ENCODE results near the gene PRR16.

PRR16 gene

GRCh38 chr5:120531215-120531614 lies 67.1 kb downstream of the PRR16 start:
- no peaks in the 10 kb centered on the region for H3F3A ChIP-seq (ENCODE audit: insufficient read depth, low read length)

GRCh38 chr5:120532835-120533234 lies 68.7 kb downstream of the PRR16 start:
- H3K27me3 ChIP-seq (replicated peaks; ENCODE audit: insufficient read depth, low read length) = no peaks in the 10 kb centered on the region
- no peak overlapping the region for H3K4me2 ChIP-seq (ENCODE audit: low read depth, low read length)
- DNase-seq = no peak
- no peaks in the 10 kb centered on the region for H3K4me1 ChIP-seq (ENCODE audit: low read length)
- H3F3A ChIP-seq (ENCODE audit: insufficient read depth, low read length) = no peaks in the 10 kb centered on the region
- H3K9me3 ChIP-seq (replicated peaks; ENCODE audit: insufficient read depth, low read length) = no peaks in the 10 kb centered on the region
- H3K9ac ChIP-seq (ENCODE audit: low read length) = no peak overlapping the region
- H4K20me1 ChIP-seq (ENCODE audit: insufficient read depth, low read length) = no peaks in the 10 kb centered on the region
- TF ChIP-seq EZH2phosphoT487 (IDR thresholded peaks at IDR 0.05; ENCODE audit: low read length) (no peak), EZH2 (optimal IDR thresholded peaks at IDR 0.05; ENCODE audit: low read depth, low read length) (no peak), CTCF (IDR thresholded peaks at IDR 0.05; ENCODE audit: low read length) (no peak)
- H3K9me2 ChIP-seq (replicated peaks; ENCODE audit: insufficient read depth, low read length) = no peaks in the 10 kb centered on the region
- no peak overlapping the region for H3K4me3 ChIP-seq (ENCODE audit: low read length)
- no peaks in the 10 kb centered on the region for H3K79me2 ChIP-seq (ENCODE audit: low read length)
- no peak overlapping the region for H2AFZ ChIP-seq (ENCODE audit: low read length)
- no peak overlapping the region for H3K27ac ChIP-seq (ENCODE audit: low read length)
- no peaks in the 10 kb centered on the region for H3K36me3 ChIP-seq (replicated peaks; ENCODE audit: insufficient read depth, low read length)

More at GRCh38 chr5:120531215-120531614, 67.1 kb downstream of the PRR16 start:
- H3K4me2 ChIP-seq (ENCODE audit: low read depth, low read length) = no peak overlapping the region
- H3K4me1 ChIP-seq (ENCODE audit: low read length) = no peaks in the 10 kb centered on the region
- H3K79me2 ChIP-seq (ENCODE audit: low read length) = no peaks in the 10 kb centered on the region
- H4K20me1 ChIP-seq (ENCODE audit: insufficient read depth, low read length) = no peaks in the 10 kb centered on the region
- no peak overlapping the region for H3K9ac ChIP-seq (ENCODE audit: low read length)
- DNase-seq = no peak
- H2AFZ ChIP-seq (ENCODE audit: low read length) = no peak overlapping the region
- no peak overlapping the region for H3K27ac ChIP-seq (ENCODE audit: low read length)
- no peaks in the 10 kb centered on the region for H3K27me3 ChIP-seq (replicated peaks; ENCODE audit: insufficient read depth, low read length)
- TF ChIP-seq EZH2 (optimal IDR thresholded peaks at IDR 0.05; ENCODE audit: low read depth, low read length) (no peak), CTCF (IDR thresholded peaks at IDR 0.05; ENCODE audit: low read length) (no peak), EZH2phosphoT487 (IDR thresholded peaks at IDR 0.05; ENCODE audit: low read length) (no peak)
- H3K9me2 ChIP-seq (replicated peaks; ENCODE audit: insufficient read depth, low read length) = no peaks in the 10 kb centered on the region
- H3K36me3 ChIP-seq (replicated peaks; ENCODE audit: insufficient read depth, low read length) = no peaks in the 10 kb centered on the region
- no peak overlapping the region for H3K4me3 ChIP-seq (ENCODE audit: low read length)
- H3K9me3 ChIP-seq (replicated peaks; ENCODE audit: insufficient read depth, low read length) = no peaks in the 10 kb centered on the region

- no peak for TF ChIP-seq EZH2phosphoT487 (IDR thresholded peaks at IDR 0.05; ENCODE audit: low read length)
- TF ChIP-seq EZH2 (optimal IDR thresholded peaks at IDR 0.05; ENCODE audit: low read depth, low read length) = no peak
- TF ChIP-seq CTCF (IDR thresholded peaks at IDR 0.05; ENCODE audit: low read length) = no peak
- H4K20me1 ChIP-seq (ENCODE audit: insufficient read depth, low read length) = no peaks in the 10 kb centered on the region
These were observed 69.5 kb downstream of the PRR16 start for GRCh38 chr5:120533581-120533980.

More at GRCh38 chr5:120533581-120533980, 69.5 kb downstream of the PRR16 start:
- no peak for DNase-seq
- Histone ChIP-seq H2AFZ (ENCODE audit: low read length) (no peak overlapping the region), H3K9me3 (replicated peaks; ENCODE audit: insufficient read depth, low read length) (no peaks in the 10 kb centered on the region), H3K4me2 (ENCODE audit: low read depth, low read length) (no peak overlapping the region), H3K9ac (ENCODE audit: low read length) (no peak overlapping the region), H3K4me1 (ENCODE audit: low read length) (no peaks in the 10 kb centered on the region), H3K27ac (ENCODE audit: low read length) (no peak overlapping the region), H3K4me3 (ENCODE audit: low read length) (no peak overlapping the region), H3K9me2 (replicated peaks; ENCODE audit: insufficient read depth, low read length) (no peaks in the 10 kb centered on the region), H3K79me2 (ENCODE audit: low read length) (no peaks in the 10 kb centered on the region), H3K36me3 (replicated peaks; ENCODE audit: insufficient read depth, low read length) (no peaks in the 10 kb centered on the region), H3K27me3 (replicated peaks; ENCODE audit: insufficient read depth, low read length) (no peaks in the 10 kb centered on the region), H3F3A (ENCODE audit: insufficient read depth, low read length) (no peaks in the 10 kb centered on the region)
